SK-N-MC (cell line): ENCODE data around the gene GAP43.

ENCODE experiments used
- DNase-seq: peaks from one replicate; pipeline ENCODE4 v3.0.0-alpha.2; 2011; ENCODE audit warnings: low read depth, low spot score
- H3K27ac ChIP-seq: fragments of 200-600 bp; sonication (generic); 2 replicates; pipeline ENCODE4 v1.5.1; 2016; ENCODE audit warnings: mixed run types
- H3K36me3 ChIP-seq: fragments of 200-600 bp; sonication (generic); 2 replicates; pipeline ENCODE4 v1.6.1; 2017; ENCODE audit warnings: antibody characterized with exemption, low read length, mixed read lengths; ENCODE audit not compliant: insufficient read depth
- H3K4me3 ChIP-seq: fragments of 200-600 bp; sonication (generic); 2 replicates; pipeline ENCODE4 v1.5.1; 2016
- H3K9ac ChIP-seq: fragments of 200-600 bp; sonication (generic); 2 replicates; pipeline ENCODE4 v1.8.0; 2017; ENCODE audit warnings: mixed run types, mixed read lengths; ENCODE audit not compliant: insufficient read length
- H3K9me3 ChIP-seq: fragments of 200-600 bp; sonication (generic); 2 replicates; pipeline ENCODE4 v1.6.1; 2017; ENCODE audit warnings: low read depth, mild to moderate bottlenecking, antibody characterized with exemption, low read length, moderate library complexity, mixed read lengths
- EZH2 ChIP-seq: fragments of 200-600 bp; sonication (generic); IDR thresholded peaks from one replicate; pipeline ENCODE4 v1.6.1; 2017; ENCODE audit warnings: antibody characterized with exemption
- FOXP2 ChIP-seq: optimal IDR thresholded peaks from 2 replicates; pipeline ENCODE3; 2011; ENCODE audit warnings: mild to moderate bottlenecking, moderate library complexity; ENCODE audit not compliant: insufficient read depth; ENCODE audit errors: extremely low read length, control extremely low read depth
- POLR2AphosphoS5 ChIP-seq: IDR thresholded peaks from 2 replicates; pipeline ENCODE4 v1.6.1; 2012; ENCODE audit warnings: mild to moderate bottlenecking, low read depth, low read length, borderline replicate concordance

GAP43 gene

DNA sequence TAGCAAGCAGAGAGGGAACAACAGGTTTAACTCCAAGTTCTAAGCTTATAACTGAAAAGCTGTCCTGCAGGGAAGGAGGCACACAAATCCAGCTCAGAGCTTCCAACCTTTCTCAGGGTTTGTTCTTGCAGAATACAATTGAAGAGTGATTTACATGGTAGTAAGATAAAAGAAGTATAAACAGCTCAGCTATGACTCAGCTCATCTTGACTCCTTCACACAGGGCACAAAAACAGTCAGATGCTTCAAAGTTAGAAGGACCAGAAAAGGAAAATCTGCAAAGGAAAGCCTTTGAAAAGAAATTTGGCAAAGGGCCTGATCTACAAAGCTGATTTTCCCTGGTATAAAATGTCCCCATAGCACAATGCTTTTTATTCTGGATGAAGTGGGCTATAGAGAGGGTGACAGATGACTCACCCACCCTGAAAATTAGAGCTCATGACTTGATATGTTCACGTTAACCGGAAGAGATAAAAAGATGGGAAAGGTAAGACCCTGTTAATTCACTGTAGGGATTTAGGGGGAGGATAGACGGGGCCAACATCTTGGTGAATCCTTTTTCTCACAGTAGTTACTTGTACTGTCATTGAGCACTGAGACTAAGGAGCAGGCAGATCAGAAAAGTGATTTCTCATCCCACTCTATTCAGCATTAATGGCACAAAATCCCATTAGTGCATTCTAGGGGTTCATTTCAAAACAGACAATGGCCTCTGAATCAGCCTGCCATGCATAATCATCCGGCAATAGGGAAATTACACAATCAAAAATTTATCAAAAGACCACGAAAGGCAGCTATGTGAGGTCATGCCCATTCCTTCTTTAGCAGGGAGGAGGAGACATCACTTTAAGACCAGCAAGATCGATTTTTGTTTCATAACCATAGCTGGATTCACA, 143.5 kb downstream of the GAP43 start:
- H3K4me3 ChIP-seq, result no peak overlapping the region
- DNase-seq, result no peak
- TF ChIP-seq EZH2 (no peak), FOXP2 (no peak)
- no peak overlapping the region for H3K27ac ChIP-seq
- H3K9ac ChIP-seq, result no peak overlapping the region
- no peaks in the 10 kb centered on the region for H3K36me3 ChIP-seq
- no peaks in the 10 kb centered on the region for H3K9me3 ChIP-seq

GRCh38 chr3:115768661-115769060, 145.4 kb downstream of the GAP43 start:
- Histone ChIP-seq H3K9me3 (no peaks in the 10 kb centered on the region), H3K4me3 (no peak overlapping the region), H3K27ac (no peak overlapping the region), H3K36me3 (no peaks in the 10 kb centered on the region), H3K9ac (no peak overlapping the region)
- no peak for TF ChIP-seq EZH2
- TF ChIP-seq FOXP2, result no peak
- TF ChIP-seq POLR2AphosphoS5, result no peak
- no peak for DNase-seq
